HG03280 (cell line): ENCODE data around the gene TRIM52.
A peak's percentile ranks its signal among the peaks of the same experiment; 100 is the strongest.
"Not testable (repeated sequence)": the region's sequence is repeated elsewhere in the genome, so short reads cannot be mapped to it uniquely, and the experiment has no call there.

Source experiments
- ATAC-seq: cut with Tn5 transposase; IDR thresholded peaks from one replicate; pipeline ENCODE4 v1.9.1; 2021; ENCODE audit warnings: mild to moderate bottlenecking, moderate library complexity; ENCODE audit not compliant: unreplicated experiment

Gene TRIM52

GRCh38 chr5:181217111-181217802 lies 43.7 kb downstream of the TRIM52 start:
- ATAC-seq: peak; percentile 17

DNA sequence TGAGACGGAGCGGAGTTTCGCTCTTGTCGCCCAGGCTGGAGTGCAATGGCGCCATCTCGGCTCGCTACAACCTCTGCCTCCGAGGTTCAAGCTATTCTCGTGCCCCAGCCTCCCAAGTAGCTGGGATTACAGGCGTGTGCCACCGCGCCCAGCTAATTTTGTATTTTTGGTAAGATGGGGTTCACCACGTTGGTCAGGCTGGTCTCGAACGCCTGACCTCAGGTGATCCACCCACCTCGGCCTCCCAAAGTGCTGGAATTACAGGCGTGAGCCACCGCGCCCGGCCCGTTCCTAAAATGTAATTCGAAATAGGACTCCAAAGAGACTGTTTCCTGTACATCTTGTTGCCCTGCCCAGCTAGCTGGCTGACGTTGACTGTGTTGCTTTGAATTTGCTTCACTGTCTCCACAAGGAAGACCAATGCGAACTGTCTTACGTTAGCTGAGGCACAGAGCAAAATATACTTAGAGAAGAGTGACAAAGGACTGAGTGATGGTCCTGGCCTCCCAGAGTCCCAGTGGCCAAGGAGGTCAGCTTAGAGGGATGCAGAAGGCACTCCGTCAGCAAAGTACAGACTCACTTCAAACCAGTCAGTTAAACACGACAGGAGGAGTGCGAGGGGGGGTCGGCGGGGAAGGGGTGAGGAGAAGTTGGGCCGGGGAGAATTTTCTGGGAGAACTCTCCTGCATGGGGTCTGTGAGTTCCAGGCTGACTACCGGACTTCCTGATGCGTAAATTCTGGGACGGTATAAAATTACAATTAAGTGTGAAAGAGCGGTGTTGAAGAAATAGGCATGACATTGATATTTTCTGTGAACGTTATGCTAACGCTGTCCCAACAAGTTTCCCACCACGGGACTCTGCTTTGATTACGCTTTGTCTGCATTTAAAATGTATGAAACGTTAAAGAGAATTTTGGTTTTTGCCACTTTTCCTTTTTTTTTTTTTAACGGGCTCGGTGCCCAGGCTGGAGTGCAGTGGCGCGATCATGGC lies 44.6 kb downstream of the TRIM52 start:
- ATAC-seq: no peak

DNA sequence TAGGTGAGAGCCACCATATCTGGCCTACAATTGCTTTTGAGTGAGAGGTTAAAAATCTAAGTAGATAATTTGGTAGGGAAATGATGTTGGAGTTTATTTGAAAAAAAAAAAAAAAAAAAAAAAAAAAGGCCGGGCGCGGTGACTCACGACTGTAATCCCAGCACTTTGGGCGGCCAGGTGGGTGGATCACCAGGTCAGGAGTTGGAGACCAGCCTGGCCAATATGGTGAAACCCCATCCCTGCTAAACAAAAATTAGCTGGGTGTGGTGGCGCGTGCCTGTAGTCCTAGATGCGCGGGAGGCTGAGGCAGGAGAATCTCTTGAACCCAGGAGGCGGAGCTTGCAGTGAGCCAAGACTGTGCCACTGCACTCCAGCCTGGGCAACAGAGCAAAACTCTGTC lies 46.7 kb downstream of the TRIM52 start:
- ATAC-seq: not testable (repeated sequence)

DNA sequence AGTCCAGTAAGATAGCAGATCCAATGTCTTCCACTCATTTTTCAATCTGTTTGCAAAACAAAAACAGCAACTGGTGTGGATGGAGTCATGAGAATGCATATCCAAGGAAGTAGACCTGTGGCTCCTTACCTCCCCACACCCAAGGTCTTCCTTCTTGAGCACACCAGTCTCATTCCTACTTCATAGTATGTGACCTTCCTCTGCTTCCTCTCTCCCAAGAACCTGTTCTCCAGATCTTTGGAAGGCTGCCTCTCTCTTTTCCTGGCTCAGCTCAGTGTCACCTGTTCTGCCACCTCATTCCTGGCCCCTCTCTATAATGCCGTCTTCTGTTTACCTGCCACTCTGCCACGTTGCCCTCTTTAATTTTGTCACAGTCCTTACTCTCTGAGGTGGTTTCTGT lies 48.0 kb downstream of the TRIM52 start:
- ATAC-seq: no peak

DNA sequence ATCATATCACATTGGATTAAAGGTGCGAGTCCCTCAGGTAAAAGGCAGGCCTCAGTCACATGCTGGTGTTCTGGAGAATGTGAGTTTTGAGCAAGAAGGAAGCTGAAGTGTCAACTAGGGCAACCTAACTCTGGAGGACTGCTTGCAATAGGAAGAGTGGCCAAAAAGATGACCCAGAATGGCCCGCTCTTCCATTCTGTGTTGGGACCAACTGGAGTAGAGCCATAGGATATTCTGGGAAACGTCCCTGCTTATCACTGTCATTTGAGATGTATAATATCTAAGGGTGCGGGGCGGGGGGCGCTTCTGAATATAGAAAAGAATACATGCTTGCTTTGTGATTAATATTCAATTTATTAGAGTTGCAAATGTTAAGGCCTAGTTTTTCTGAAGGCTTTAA lies 48.9 kb downstream of the TRIM52 start:
- ATAC-seq: no peak

- no peak for ATAC-seq
Measured at GRCh38 chr5:181211208-181211607, 49.7 kb downstream of the TRIM52 start.

GRCh38 chr5:181210698-181211097 lies 50.2 kb downstream of the TRIM52 start:
- not testable (repeated sequence) for ATAC-seq

- not testable (repeated sequence) for ATAC-seq
Measured at GRCh38 chr5:181210148-181210547, 50.8 kb downstream of the TRIM52 start.

DNA sequence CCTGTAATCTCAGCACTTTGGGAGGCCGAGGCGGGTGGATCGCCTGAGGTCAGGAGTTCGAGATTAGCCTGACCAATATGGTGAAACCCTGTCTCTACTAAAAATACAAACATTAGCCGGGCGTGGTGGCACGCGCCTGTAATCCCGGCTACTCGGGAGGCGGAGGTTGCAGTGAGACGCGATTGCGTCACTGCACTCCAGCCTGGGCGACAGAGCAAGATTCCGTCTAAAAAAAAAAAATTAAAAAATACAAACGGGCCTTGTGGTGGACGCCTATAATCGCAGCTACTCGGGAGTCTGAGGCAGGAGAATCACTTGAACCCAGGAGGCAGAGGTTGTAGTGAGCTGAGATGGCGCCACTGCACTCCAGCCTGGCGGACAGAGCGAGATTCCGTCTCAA lies 51.9 kb downstream of the TRIM52 start:
- not testable (repeated sequence) for ATAC-seq

DNA sequence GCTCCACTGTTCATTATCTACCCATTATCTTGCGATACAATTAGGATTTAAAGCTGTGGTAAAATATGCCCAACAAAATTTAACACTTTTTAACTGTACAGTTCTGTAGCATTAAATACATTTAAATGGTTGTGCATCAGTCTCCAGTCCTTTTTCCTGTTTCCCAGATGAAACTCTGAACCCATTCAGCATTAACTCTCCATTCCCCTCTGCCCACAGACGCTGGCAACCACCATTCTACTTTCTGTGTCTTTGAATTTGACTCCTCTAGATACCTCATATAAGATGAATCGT lies 53.0 kb downstream of the TRIM52 start:
- no peak for ATAC-seq

- ATAC-seq: no peak
Measured at GRCh38 chr5:181207214-181207959, 53.6 kb downstream of the TRIM52 start.

- no peak for ATAC-seq
Measured at GRCh38 chr5:181205761-181206649, 54.9 kb downstream of the TRIM52 start.
